ENCODE data around the gene MYOF.

- no peak for TF ChIP-seq CTCF (IDR thresholded peaks at IDR 0.05)
- TF ChIP-seq POLR2A (IDR thresholded peaks at IDR 0.05), result no peak
These were observed 125.6 kb downstream of the MYOF start for GRCh38 chr10:93356516-93356915.
